Keratinocyte (primary cell): ENCODE measurements around the gene RBM38. TPM values are rescaled to one million over a fixed set of nuclear protein-coding genes. Genes with fewer than 3 reads are reported as not detected.

Experiments
- DNase-seq: peaks from one replicate; pipeline ENCODE4 v3.0.0-alpha.2; 2011; ENCODE audit warnings: low read depth, missing footprints, low spot score
- FAIRE-seq: peaks from 2 replicates; lab custom pipeline; 2011; peaks lifted over from hg19 to GRCh38; lab: Jason Lieb, UNC
- H2AFZ ChIP-seq: 2 replicates; pipeline ENCODE4 v1.6.0; 2012; ENCODE audit warnings: low read length, control low read depth, inconsistent platforms; ENCODE audit not compliant: control insufficient read depth
- H3K27ac ChIP-seq: 2 replicates; pipeline ENCODE4 v1.5.1; 2011; ENCODE audit warnings: low read length; ENCODE audit not compliant: control insufficient read depth, insufficient read depth
- H3K27me3 ChIP-seq: 3 replicates; pipeline ENCODE4 v1.6.0; 2011; ENCODE audit warnings: low read length; ENCODE audit not compliant: control insufficient read depth, insufficient read depth; ENCODE audit errors: extremely low read depth
- H3K36me3 ChIP-seq, 2 experiments: 2 replicates in 1 of 2; 3 replicates in 1 of 2; pipeline ENCODE4 v1.5.1; 2011; ENCODE audit warnings: low read length in 2 of 2, mild to moderate bottlenecking in 1 of 2; ENCODE audit not compliant: control insufficient read depth in 2 of 2, insufficient read depth in 2 of 2; ENCODE audit errors: extremely low read depth in 1 of 2
- H3K4me1 ChIP-seq: 3 replicates; pipeline ENCODE4 v1.5.1; 2011; ENCODE audit warnings: low read length; ENCODE audit not compliant: control insufficient read depth, insufficient read depth; ENCODE audit errors: extremely low read depth
- H3K4me2 ChIP-seq: 3 replicates; pipeline ENCODE4 v1.6.0; 2011; ENCODE audit warnings: low read depth, low read length; ENCODE audit not compliant: control insufficient read depth, insufficient read depth; ENCODE audit errors: extremely low read depth
- H3K4me3 ChIP-seq, 3 experiments: fragments of 200-600 bp in 1 of 3; sonication (generic) in 1 of 3; 2 replicates in 2 of 3; 3 replicates in 1 of 3; pipeline ENCODE4 v1.5.1; 2011 to 2016; ENCODE audit warnings: low read length in 3 of 3, mild to moderate bottlenecking in 3 of 3, control low read depth in 2 of 3, inconsistent platforms in 1 of 3, low read depth in 1 of 3, mixed read lengths in 1 of 3, mixed run types in 1 of 3, moderate library complexity in 1 of 3; ENCODE audit not compliant: control insufficient read depth in 2 of 3, insufficient read depth in 2 of 3; ENCODE audit errors: extremely low read depth in 1 of 3
- H3K79me2 ChIP-seq: 2 replicates; pipeline ENCODE4 v1.6.0; 2012; ENCODE audit warnings: low read length; ENCODE audit not compliant: control insufficient read depth, insufficient read depth
- H3K9ac ChIP-seq: 3 replicates; pipeline ENCODE4 v1.6.0; 2011; ENCODE audit warnings: low read length; ENCODE audit not compliant: control insufficient read depth, insufficient read depth; ENCODE audit errors: extremely low read depth
- H3K9me1 ChIP-seq: 3 replicates; pipeline ENCODE4 v1.6.0; 2011; ENCODE audit warnings: low read length; ENCODE audit not compliant: control insufficient read depth, insufficient read depth; ENCODE audit errors: extremely low read depth
- H3K9me3 ChIP-seq: 2 replicates; pipeline ENCODE4 v1.5.1; 2012; ENCODE audit warnings: low read depth, low read length; ENCODE audit not compliant: control insufficient read depth
- H4K20me1 ChIP-seq: 3 replicates; pipeline ENCODE4 v1.6.0; 2011; ENCODE audit warnings: low read length; ENCODE audit not compliant: control insufficient read depth, insufficient read depth; ENCODE audit errors: extremely low read depth
- CTCF ChIP-seq, 3 experiments: IDR thresholded peaks in 1 of 3; conservative IDR thresholded peaks in 1 of 3; optimal IDR thresholded peaks in 1 of 3; 2 replicates in 2 of 3; 3 replicates in 1 of 3; pipeline versions ENCODE3 to v1.5.1; 2011; ENCODE audit warnings: low read length in 3 of 3, mild to moderate bottlenecking in 3 of 3, moderate library complexity in 2 of 3, control low read depth in 1 of 3, inconsistent platforms in 1 of 3; ENCODE audit not compliant: insufficient read depth in 2 of 3; ENCODE audit errors: extremely low read depth in 1 of 3
- EZH2 ChIP-seq: IDR thresholded peaks from one replicate; pipeline ENCODE4 v1.6.1; 2012; ENCODE audit warnings: inconsistent platforms, mild to moderate bottlenecking, low read length, moderate library complexity
- dilution Hi-C: fragments of 300-500 bp; cut with MboI; formaldehyde crosslinking; loops from one replicate; pipeline ENCODE4 v1.7.0; 2020; ENCODE audit warnings: low sequenced_read_pairs; ENCODE audit not compliant: extremely low pct_ligation_motif_present
- polyA plus RNA-seq, 5 experiments: library from polyadenylated mRNA; depleted of rRNA in 3 of 5; stranded (reverse) in 3 of 5; stranded (forward) in 1 of 5; unstranded in 1 of 5; fragments of >200 nt; gene quantifications; 1 replicate in 1 of 5; 2 replicates in 3 of 5; 3 replicates in 1 of 5; pipeline versions ENCODE4 v1.2.1 to v1.2.3, GENCODE V29; 2011 to 2012; ENCODE audit warnings: missing spikeins in 2 of 5, low read depth in 1 of 5, low replicate concordance in 1 of 5

The RBM38 gene
- polyA plus RNA-seq, 1 donor (not counting 4 experiments of a cell fraction or from before 2014, with no cell fraction given) = 5.1 TPM

- no peak for FAIRE-seq
- no peak for DNase-seq
- Histone ChIP-seq H3K27ac (no peak overlapping the region), H3K9me3 (no peaks in the 10 kb centered on the region), H3K4me3 (no peak overlapping the region), H3K4me2 (peak overlapping the region; percentile 23), H3K9ac (no peak overlapping the region), H3K36me3 (no peaks in the 10 kb centered on the region), H4K20me1 (peaks cover 6% of the 10 kb centered on the region), H3K4me1 (peaks cover 9% of the 10 kb centered on the region), H3K9me1 (no peaks in the 10 kb centered on the region), H2AFZ (no peak overlapping the region), H3K79me2 (no peaks in the 10 kb centered on the region), H3K27me3 (peaks cover 26% of the 10 kb centered on the region)
- dilution Hi-C loops = no loop called here
- no peak for TF ChIP-seq EZH2
Measured at GRCh38 chr20:57435105-57435497, 43.9 kb downstream of the RBM38 start.

- Histone ChIP-seq H3K4me2 (peak overlapping the region; percentile 23), H3K4me1 (peaks cover 9% of the 10 kb centered on the region), H2AFZ (no peak overlapping the region), H3K9me3 (no peaks in the 10 kb centered on the region), H3K79me2 (no peaks in the 10 kb centered on the region), H3K9me1 (no peaks in the 10 kb centered on the region), H3K9ac (no peak overlapping the region), H3K36me3 (no peaks in the 10 kb centered on the region), H4K20me1 (peaks cover 6% of the 10 kb centered on the region), H3K27ac (no peak overlapping the region), H3K27me3 (peaks cover 32% of the 10 kb centered on the region), H3K4me3 (no peak overlapping the region)
- dilution Hi-C loops = no loop called here
- no peak for TF ChIP-seq EZH2
- TF ChIP-seq CTCF (optimal IDR thresholded peaks at IDR 0.05 in 1 of 3, IDR thresholded peaks at IDR 0.05 in 1 of 3, conservative IDR thresholded peaks at IDR 0.05 in 1 of 3; ENCODE audit: extremely low read depth in 1 of 3, insufficient read depth in 2 of 3, low read length in 3 of 3) = peak in 2 of 3 experiments; percentile 9 to 47
- DNase-seq (peak; percentile 81), FAIRE-seq (no peak)
Measured at GRCh38 chr20:57435498-57436222, 44.5 kb downstream of the RBM38 start.

GRCh38 chr20:57436223-57436545, 45.0 kb downstream of the RBM38 start:
- FAIRE-seq = no peak
- H3K4me1 ChIP-seq = peaks cover 9% of the 10 kb centered on the region
- H3K27ac ChIP-seq = no peak overlapping the region

More at GRCh38 chr20:57436223-57436545, 45.0 kb downstream of the RBM38 start:
- dilution Hi-C loops = no loop called here
- Histone ChIP-seq H4K20me1 (peaks cover 6% of the 10 kb centered on the region), H3K9ac (no peak overlapping the region), H3K9me3 (no peaks in the 10 kb centered on the region), H3K27me3 (peaks cover 33% of the 10 kb centered on the region), H3K4me3 (no peak overlapping the region), H3K4me2 (no peak overlapping the region), H3K9me1 (no peaks in the 10 kb centered on the region), H3K36me3 (no peaks in the 10 kb centered on the region), H2AFZ (no peak overlapping the region), H3K79me2 (no peaks in the 10 kb centered on the region)
- DNase-seq = no peak
- TF ChIP-seq CTCF (optimal IDR thresholded peaks at IDR 0.05 in 1 of 3, IDR thresholded peaks at IDR 0.05 in 1 of 3, conservative IDR thresholded peaks at IDR 0.05 in 1 of 3; ENCODE audit: extremely low read depth in 1 of 3, insufficient read depth in 2 of 3, low read length in 3 of 3) = no peak
- TF ChIP-seq EZH2 = no peak
